Breast epithelium (tissue), 3 donors: ENCODE measurements around the gene DHRS13.

ENCODE experiments used
- POLR2AphosphoS5 ChIP-seq, 3 donors: sonication (generic); formaldehyde crosslinking; IDR thresholded peaks; one replicate each; pipeline ENCODE4 v1.6.1; 2017; ENCODE audit warnings: antibody characterized with exemption in 3 of 3
- TF ChIP-seq, protein P1 (sequence below), 3 donors: fragments of 450-650 bp; IDR thresholded peaks; one replicate each; pipeline ENCODE4 v1.5.1; 2016 to 2017; ENCODE audit warnings: antibody characterized with exemption in 3 of 3, mild to moderate bottlenecking in 3 of 3, moderate library complexity in 3 of 3

DNA sequence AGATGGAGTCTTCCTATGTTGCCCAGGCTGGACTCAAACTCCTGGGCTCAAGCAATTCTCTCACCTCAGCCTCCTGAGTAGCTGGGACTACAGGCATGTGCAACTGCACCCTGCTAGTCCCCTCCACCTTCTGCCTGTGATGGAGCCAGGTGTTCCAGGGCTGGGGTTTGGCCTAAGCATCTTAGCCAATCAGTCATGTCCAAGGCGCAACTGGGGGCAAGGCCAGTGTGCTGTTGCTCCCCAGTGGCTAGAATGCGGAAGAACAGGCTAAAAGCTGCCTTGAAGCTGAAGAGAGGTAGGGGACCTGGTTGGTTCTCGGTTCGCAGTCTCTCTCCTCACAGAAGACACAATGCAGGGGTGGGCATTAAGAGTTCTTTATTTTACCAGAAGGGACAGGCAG is 23.9 kb downstream of the DHRS13 start:
- TF ChIP-seq, protein P1, sequence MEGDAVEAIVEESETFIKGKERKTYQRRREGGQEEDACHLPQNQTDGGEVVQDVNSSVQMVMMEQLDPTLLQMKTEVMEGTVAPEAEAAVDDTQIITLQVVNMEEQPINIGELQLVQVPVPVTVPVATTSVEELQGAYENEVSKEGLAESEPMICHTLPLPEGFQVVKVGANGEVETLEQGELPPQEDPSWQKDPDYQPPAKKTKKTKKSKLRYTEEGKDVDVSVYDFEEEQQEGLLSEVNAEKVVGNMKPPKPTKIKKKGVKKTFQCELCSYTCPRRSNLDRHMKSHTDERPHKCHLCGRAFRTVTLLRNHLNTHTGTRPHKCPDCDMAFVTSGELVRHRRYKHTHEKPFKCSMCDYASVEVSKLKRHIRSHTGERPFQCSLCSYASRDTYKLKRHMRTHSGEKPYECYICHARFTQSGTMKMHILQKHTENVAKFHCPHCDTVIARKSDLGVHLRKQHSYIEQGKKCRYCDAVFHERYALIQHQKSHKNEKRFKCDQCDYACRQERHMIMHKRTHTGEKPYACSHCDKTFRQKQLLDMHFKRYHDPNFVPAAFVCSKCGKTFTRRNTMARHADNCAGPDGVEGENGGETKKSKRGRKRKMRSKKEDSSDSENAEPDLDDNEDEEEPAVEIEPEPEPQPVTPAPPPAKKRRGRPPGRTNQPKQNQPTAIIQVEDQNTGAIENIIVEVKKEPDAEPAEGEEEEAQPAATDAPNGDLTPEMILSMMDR (IDR thresholded peaks at IDR 0.05): no peak
- no peak for TF ChIP-seq POLR2AphosphoS5 (IDR thresholded peaks at IDR 0.05)
